GM12873 (cell line): ENCODE data around the gene NINL.

ENCODE experiments used
- CTCF ChIP-seq: IDR thresholded peaks from 2 replicates; pipeline ENCODE4 v1.5.1; 2012; ENCODE audit warnings: low read depth, mild to moderate bottlenecking, moderate library complexity, low read length, control low read depth; ENCODE audit not compliant: insufficient read depth; ENCODE audit errors: missing control alignments

Gene NINL

GRCh38 chr20:25514195-25514594 is 71.1 kb downstream of the NINL start:
- TF ChIP-seq CTCF, result no peak

GRCh38 chr20:25512709-25513108 is 72.6 kb downstream of the NINL start:
- TF ChIP-seq CTCF, result no peak

GRCh38 chr20:25511183-25511582 is 74.1 kb downstream of the NINL start:
- no peak for TF ChIP-seq CTCF

GRCh38 chr20:25510721-25511120 is 74.6 kb downstream of the NINL start:
- TF ChIP-seq CTCF, result no peak

GRCh38 chr20:25510202-25510601 is 75.1 kb downstream of the NINL start:
- no peak for TF ChIP-seq CTCF

- no peak for TF ChIP-seq CTCF
These were observed 76.2 kb downstream of the NINL start for GRCh38 chr20:25509084-25509483.

- no peak for TF ChIP-seq CTCF
These were observed 77.1 kb downstream of the NINL start for GRCh38 chr20:25508083-25508770.
